GM23338 (cell line): Measurements from ENCODE around the gene PROSER2. TPM values are rescaled to one million over a fixed set of nuclear protein-coding genes. Genes with fewer than 3 reads are reported as not detected.
A peak's percentile ranks its signal among the peaks of the same experiment; 100 is the strongest.

Experiments used
- ATAC-seq: fragments of 200-7000 bp; cut with Tn5 transposase; 3 replicates; pipeline ENCODE4 v1.9.1; 2020
- DNase-seq: peaks from one replicate; pipeline ENCODE4 v3.0.0-alpha.2; 2015; ENCODE audit warnings: low spot score
- H2AFZ ChIP-seq: fragments of 200-600 bp; sonication (generic); 2 replicates; pipeline ENCODE4 v1.8.0; 2016; ENCODE audit warnings: antibody characterized with exemption, mild to moderate bottlenecking, moderate library complexity
- H3F3A ChIP-seq: fragments of 200-600 bp; sonication (generic); replicated peaks from 2 replicates; pipeline ENCODE4 v1.8.0; 2017; ENCODE audit warnings: antibody characterized with exemption, mixed run types, low read depth
- H3K27ac ChIP-seq: fragments of 200-600 bp; sonication (generic); 2 replicates; pipeline ENCODE4 v1.6.1; 2016; ENCODE audit warnings: low read depth
- H3K27me3 ChIP-seq: fragments of 200-600 bp; sonication (generic); 2 replicates; pipeline ENCODE4 v1.8.0; 2016; ENCODE audit warnings: mild to moderate bottlenecking, mixed run types, moderate library complexity; ENCODE audit not compliant: insufficient read depth
- H3K36me3 ChIP-seq: fragments of 200-600 bp; sonication (generic); 2 replicates; pipeline ENCODE4 v1.8.0; 2016; ENCODE audit warnings: mild to moderate bottlenecking; ENCODE audit not compliant: insufficient read depth
- H3K4me1 ChIP-seq: fragments of 200-600 bp; sonication (generic); 2 replicates; pipeline ENCODE4 v1.8.0; 2016; ENCODE audit warnings: mild to moderate bottlenecking, moderate library complexity; ENCODE audit not compliant: insufficient read depth
- H3K4me2 ChIP-seq: fragments of 200-600 bp; sonication (generic); 2 replicates; pipeline ENCODE4 v1.7.1; 2017; ENCODE audit warnings: mixed run types
- H3K4me3 ChIP-seq: fragments of 200-600 bp; sonication (generic); 2 replicates; pipeline ENCODE4 v1.6.1; 2016; ENCODE audit warnings: mixed run types
- H3K79me2 ChIP-seq: fragments of 200-600 bp; sonication (generic); replicated peaks from 2 replicates; pipeline ENCODE4 v1.8.0; 2017; ENCODE audit warnings: mild to moderate bottlenecking; ENCODE audit not compliant: insufficient read depth
- H3K9me2 ChIP-seq: fragments of 200-600 bp; sonication (generic); 2 replicates; pipeline ENCODE4 v1.8.0; 2017; ENCODE audit not compliant: insufficient read depth
- H4K20me1 ChIP-seq: fragments of 200-600 bp; sonication (generic); replicated peaks from 2 replicates; pipeline ENCODE4 v1.8.0; 2017; ENCODE audit warnings: mild to moderate bottlenecking; ENCODE audit not compliant: insufficient read depth
- H3K27ac Mint-ChIP-seq: 2 replicates; pipeline ENCODE4 v1.8.0; 2020; ENCODE audit warnings: inconsistent platforms, mild to moderate bottlenecking, moderate library complexity, mixed read lengths
- H3K27me3 Mint-ChIP-seq: 3 replicates; pipeline ENCODE4 v1.8.0; 2022; ENCODE audit warnings: low read depth, mild to moderate bottlenecking, moderate library complexity, mixed read lengths, inconsistent platforms; ENCODE audit not compliant: insufficient read depth, poor library complexity
- H3K36me3 Mint-ChIP-seq: 3 replicates; pipeline ENCODE4 v1.8.0; 2021; ENCODE audit warnings: low read depth, mild to moderate bottlenecking, inconsistent platforms, moderate library complexity, mixed read lengths
- H3K4me1 Mint-ChIP-seq: 3 replicates; pipeline ENCODE4 v1.8.0; 2020; ENCODE audit warnings: mild to moderate bottlenecking, inconsistent platforms, mixed read lengths
- H3K4me3 Mint-ChIP-seq: 3 replicates; pipeline ENCODE4 v1.8.0; 2021; ENCODE audit warnings: moderate library complexity, mild to moderate bottlenecking, inconsistent platforms, mixed read lengths
- H3K9me3 Mint-ChIP-seq: 3 replicates; pipeline ENCODE4 v1.8.0; 2020; ENCODE audit warnings: moderate library complexity, mild to moderate bottlenecking, inconsistent platforms, mixed read lengths
- CREB1 ChIP-seq: fragments of 250-450 bp; sonication (Bioruptor Pico); IDR thresholded peaks from 2 replicates; pipeline ENCODE4 v1.5.0; 2020; ENCODE audit warnings: low read depth, mild to moderate bottlenecking, moderate library complexity
- EZH2 ChIP-seq: fragments of 200-600 bp; sonication (generic); IDR thresholded peaks from one replicate; pipeline ENCODE4 v1.8.0; 2017; ENCODE audit warnings: antibody characterized with exemption, mild to moderate bottlenecking, low read depth; ENCODE audit not compliant: unreplicated experiment
- EZH2phosphoT487 ChIP-seq: fragments of 200-600 bp; sonication (generic); IDR thresholded peaks from one replicate; pipeline ENCODE4 v1.8.1; 2018; ENCODE audit warnings: antibody characterized with exemption; ENCODE audit not compliant: unreplicated experiment
- JUNB ChIP-seq: IDR thresholded peaks from one replicate; pipeline ENCODE4 v1.6.1; 2016; ENCODE audit warnings: antibody characterized with exemption; ENCODE audit not compliant: unreplicated experiment
- NANOG ChIP-seq: IDR thresholded peaks from 2 replicates; pipeline ENCODE4 v1.6.1; 2016; ENCODE audit warnings: antibody characterized with exemption, borderline replicate concordance
- POLR2AphosphoS5 ChIP-seq: IDR thresholded peaks from 2 replicates; pipeline ENCODE4 v1.6.1; 2016; ENCODE audit warnings: antibody characterized with exemption, low read depth
- STAT1 ChIP-seq: IDR thresholded peaks from one replicate; pipeline ENCODE4 v1.6.1; 2016; ENCODE audit warnings: antibody characterized with exemption; ENCODE audit not compliant: unreplicated experiment
- ZNF114 ChIP-seq: fragments of 250-450 bp; sonication (Bioruptor Pico); IDR thresholded peaks from 2 replicates; pipeline ENCODE4 v1.5.0; 2020; ENCODE audit warnings: mild to moderate bottlenecking, moderate library complexity
- ZNF331 ChIP-seq: fragments of 250-450 bp; sonication (Bioruptor Pico); IDR thresholded peaks from 2 replicates; pipeline ENCODE4 v1.5.0; 2020; ENCODE audit warnings: low read depth, mild to moderate bottlenecking, moderate library complexity
- polyA plus RNA-seq: library from polyadenylated mRNA; unstranded; fragments of >200 nt; fragmentation: Nextera tagmentation; extraction: Ambion mirVana; gene quantifications from 2 replicates; pipeline ENCODE4 v1.2.1, GENCODE V29; 2016
- total RNA-seq: library from RNA; depleted of rRNA; stranded (reverse); fragments of >200 nt; shearing (Covaris generic); gene quantifications from 2 replicates; pipeline ENCODE4 v1.2.3, GENCODE V29; 2014
- TF ChIP-seq, protein P1 (sequence below): fragments of 250-450 bp; sonication (Bioruptor Pico); IDR thresholded peaks from 2 replicates; pipeline ENCODE4 v1.5.0; 2020; ENCODE audit warnings: mild to moderate bottlenecking, moderate library complexity
- TF ChIP-seq, protein P2 (sequence below): IDR thresholded peaks from 2 replicates; pipeline ENCODE4 v1.6.1; 2016; ENCODE audit warnings: antibody characterized with exemption
- TF ChIP-seq, protein P3 (sequence below): IDR thresholded peaks from one replicate; pipeline ENCODE4 v1.6.1; 2018; ENCODE audit warnings: antibody characterized with exemption; ENCODE audit not compliant: unreplicated experiment
- TF ChIP-seq, protein P4 (sequence below), 2 experiments: fragments of 200-600 bp in 1 of 2; sonication (generic) in 1 of 2; conservative IDR thresholded peaks; 2 replicates each; pipeline versions ENCODE4 v1.5.1 to v1.6.1; 2016 to 2017; ENCODE audit warnings: antibody characterized with exemption in 2 of 2, low read depth in 2 of 2, mild to moderate bottlenecking in 2 of 2, moderate library complexity in 1 of 2

Gene PROSER2
- total and polyA plus RNA-seq, 2 experiments from 2014 or later, result 4.2 to 10.8 TPM

DNA sequence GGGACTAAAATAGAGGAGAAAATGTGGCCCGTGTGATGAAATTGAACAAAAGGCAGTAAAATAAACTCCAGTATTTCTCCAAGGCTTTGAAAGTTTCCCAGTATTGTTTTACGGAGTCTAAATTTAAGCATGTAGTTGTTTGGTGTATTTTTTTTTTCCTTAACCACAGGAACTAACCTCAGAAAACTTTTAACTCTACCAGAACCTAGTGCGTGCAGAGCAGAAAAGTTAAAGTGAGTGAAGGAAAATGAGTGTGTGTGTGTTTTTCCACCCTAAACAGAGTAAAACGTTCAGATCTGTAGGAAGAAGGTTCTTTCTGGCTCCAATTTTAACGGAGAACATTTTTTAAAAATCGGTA lies 812 bp downstream of the PROSER2 start:
- Mint-ChIP-seq H3K36me3 (no peaks in the 10 kb centered on the region; the same call in 2 of the 3 replicates), H3K9me3 (no peaks in the 10 kb centered on the region), H3K4me1 (peaks cover 17% of the 10 kb centered on the region), H3K27ac (no peak overlapping the region), H3K4me3 (peak overlapping the region; percentile 85), H3K27me3 (peaks cover 8% of the 10 kb centered on the region)
- no peak overlapping the region for H3K27ac ChIP-seq
- TF ChIP-seq ZNF114 (CRISPR knock-in tag) (no peak), JUNB (no peak), NANOG (no peak), CREB1 (CRISPR knock-in tag) (no peak), EZH2 (no peak), EZH2phosphoT487 (no peak), STAT1 (no peak), ZNF331 (CRISPR knock-in tag) (no peak), POLR2AphosphoS5 (no peak)
- TF ChIP-seq, protein P1, sequence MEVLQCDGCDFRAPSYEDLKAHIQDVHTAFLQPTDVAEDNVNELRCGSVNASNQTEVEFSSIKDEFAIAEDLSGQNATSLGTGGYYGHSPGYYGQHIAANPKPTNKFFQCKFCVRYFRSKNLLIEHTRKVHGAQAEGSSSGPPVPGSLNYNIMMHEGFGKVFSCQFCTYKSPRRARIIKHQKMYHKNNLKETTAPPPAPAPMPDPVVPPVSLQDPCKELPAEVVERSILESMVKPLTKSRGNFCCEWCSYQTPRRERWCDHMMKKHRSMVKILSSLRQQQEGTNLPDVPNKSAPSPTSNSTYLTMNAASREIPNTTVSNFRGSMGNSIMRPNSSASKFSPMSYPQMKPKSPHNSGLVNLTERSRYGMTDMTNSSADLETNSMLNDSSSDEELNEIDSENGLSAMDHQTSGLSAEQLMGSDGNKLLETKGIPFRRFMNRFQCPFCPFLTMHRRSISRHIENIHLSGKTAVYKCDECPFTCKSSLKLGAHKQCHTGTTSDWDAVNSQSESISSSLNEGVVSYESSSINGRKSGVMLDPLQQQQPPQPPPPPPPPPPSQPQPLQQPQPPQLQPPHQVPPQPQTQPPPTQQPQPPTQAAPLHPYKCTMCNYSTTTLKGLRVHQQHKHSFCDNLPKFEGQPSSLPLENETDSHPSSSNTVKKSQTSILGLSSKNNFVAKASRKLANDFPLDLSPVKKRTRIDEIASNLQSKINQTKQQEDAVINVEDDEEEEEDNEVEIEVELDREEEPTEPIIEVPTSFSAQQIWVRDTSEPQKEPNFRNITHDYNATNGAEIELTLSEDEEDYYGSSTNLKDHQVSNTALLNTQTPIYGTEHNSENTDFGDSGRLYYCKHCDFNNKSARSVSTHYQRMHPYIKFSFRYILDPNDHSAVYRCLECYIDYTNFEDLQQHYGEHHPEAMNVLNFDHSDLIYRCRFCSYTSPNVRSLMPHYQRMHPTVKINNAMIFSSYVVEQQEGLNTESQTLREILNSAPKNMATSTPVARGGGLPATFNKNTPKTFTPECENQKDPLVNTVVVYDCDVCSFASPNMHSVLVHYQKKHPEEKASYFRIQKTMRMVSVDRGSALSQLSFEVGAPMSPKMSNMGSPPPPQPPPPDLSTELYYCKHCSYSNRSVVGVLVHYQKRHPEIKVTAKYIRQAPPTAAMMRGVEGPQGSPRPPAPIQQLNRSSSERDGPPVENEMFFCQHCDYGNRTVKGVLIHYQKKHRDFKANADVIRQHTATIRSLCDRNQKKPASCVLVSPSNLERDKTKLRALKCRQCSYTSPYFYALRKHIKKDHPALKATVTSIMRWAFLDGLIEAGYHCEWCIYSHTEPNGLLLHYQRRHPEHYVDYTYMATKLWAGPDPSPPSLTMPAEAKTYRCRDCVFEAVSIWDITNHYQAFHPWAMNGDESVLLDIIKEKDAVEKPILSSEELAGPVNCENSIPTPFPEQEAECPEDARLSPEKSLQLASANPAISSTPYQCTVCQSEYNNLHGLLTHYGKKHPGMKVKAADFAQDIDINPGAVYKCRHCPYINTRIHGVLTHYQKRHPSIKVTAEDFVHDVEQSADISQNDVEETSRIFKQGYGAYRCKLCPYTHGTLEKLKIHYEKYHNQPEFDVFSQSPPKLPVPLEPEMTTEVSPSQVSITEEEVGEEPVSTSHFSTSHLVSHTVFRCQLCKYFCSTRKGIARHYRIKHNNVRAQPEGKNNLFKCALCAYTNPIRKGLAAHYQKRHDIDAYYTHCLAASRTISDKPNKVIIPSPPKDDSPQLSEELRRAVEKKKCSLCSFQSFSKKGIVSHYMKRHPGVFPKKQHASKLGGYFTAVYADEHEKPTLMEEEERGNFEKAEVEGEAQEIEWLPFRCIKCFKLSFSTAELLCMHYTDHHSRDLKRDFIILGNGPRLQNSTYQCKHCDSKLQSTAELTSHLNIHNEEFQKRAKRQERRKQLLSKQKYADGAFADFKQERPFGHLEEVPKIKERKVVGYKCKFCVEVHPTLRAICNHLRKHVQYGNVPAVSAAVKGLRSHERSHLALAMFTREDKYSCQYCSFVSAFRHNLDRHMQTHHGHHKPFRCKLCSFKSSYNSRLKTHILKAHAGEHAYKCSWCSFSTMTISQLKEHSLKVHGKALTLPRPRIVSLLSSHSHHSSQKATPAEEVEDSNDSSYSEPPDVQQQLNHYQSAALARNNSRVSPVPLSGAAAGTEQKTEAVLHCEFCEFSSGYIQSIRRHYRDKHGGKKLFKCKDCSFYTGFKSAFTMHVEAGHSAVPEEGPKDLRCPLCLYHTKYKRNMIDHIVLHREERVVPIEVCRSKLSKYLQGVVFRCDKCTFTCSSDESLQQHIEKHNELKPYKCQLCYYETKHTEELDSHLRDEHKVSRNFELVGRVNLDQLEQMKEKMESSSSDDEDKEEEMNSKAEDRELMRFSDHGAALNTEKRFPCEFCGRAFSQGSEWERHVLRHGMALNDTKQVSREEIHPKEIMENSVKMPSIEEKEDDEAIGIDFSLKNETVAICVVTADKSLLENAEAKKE (CRISPR knock-in tag), result no peak
- TF ChIP-seq, protein P2, sequence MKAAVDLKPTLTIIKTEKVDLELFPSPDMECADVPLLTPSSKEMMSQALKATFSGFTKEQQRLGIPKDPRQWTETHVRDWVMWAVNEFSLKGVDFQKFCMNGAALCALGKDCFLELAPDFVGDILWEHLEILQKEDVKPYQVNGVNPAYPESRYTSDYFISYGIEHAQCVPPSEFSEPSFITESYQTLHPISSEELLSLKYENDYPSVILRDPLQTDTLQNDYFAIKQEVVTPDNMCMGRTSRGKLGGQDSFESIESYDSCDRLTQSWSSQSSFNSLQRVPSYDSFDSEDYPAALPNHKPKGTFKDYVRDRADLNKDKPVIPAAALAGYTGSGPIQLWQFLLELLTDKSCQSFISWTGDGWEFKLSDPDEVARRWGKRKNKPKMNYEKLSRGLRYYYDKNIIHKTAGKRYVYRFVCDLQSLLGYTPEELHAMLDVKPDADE, result no peak
- TF ChIP-seq, protein P3, sequence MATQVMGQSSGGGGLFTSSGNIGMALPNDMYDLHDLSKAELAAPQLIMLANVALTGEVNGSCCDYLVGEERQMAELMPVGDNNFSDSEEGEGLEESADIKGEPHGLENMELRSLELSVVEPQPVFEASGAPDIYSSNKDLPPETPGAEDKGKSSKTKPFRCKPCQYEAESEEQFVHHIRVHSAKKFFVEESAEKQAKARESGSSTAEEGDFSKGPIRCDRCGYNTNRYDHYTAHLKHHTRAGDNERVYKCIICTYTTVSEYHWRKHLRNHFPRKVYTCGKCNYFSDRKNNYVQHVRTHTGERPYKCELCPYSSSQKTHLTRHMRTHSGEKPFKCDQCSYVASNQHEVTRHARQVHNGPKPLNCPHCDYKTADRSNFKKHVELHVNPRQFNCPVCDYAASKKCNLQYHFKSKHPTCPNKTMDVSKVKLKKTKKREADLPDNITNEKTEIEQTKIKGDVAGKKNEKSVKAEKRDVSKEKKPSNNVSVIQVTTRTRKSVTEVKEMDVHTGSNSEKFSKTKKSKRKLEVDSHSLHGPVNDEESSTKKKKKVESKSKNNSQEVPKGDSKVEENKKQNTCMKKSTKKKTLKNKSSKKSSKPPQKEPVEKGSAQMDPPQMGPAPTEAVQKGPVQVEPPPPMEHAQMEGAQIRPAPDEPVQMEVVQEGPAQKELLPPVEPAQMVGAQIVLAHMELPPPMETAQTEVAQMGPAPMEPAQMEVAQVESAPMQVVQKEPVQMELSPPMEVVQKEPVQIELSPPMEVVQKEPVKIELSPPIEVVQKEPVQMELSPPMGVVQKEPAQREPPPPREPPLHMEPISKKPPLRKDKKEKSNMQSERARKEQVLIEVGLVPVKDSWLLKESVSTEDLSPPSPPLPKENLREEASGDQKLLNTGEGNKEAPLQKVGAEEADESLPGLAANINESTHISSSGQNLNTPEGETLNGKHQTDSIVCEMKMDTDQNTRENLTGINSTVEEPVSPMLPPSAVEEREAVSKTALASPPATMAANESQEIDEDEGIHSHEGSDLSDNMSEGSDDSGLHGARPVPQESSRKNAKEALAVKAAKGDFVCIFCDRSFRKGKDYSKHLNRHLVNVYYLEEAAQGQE, result no peak
- TF ChIP-seq, protein P4, sequence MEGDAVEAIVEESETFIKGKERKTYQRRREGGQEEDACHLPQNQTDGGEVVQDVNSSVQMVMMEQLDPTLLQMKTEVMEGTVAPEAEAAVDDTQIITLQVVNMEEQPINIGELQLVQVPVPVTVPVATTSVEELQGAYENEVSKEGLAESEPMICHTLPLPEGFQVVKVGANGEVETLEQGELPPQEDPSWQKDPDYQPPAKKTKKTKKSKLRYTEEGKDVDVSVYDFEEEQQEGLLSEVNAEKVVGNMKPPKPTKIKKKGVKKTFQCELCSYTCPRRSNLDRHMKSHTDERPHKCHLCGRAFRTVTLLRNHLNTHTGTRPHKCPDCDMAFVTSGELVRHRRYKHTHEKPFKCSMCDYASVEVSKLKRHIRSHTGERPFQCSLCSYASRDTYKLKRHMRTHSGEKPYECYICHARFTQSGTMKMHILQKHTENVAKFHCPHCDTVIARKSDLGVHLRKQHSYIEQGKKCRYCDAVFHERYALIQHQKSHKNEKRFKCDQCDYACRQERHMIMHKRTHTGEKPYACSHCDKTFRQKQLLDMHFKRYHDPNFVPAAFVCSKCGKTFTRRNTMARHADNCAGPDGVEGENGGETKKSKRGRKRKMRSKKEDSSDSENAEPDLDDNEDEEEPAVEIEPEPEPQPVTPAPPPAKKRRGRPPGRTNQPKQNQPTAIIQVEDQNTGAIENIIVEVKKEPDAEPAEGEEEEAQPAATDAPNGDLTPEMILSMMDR (conservative IDR thresholded peaks at IDR 0.05; ENCODE audit: low read depth in 2 of 2), result no peak
- H3K9me2 ChIP-seq, result no peaks in the 10 kb centered on the region
- ATAC-seq (no peak), DNase-seq (no peak)
- no peaks in the 10 kb centered on the region for H3K36me3 ChIP-seq
- peaks cover 12% of the 10 kb centered on the region for H3K79me2 ChIP-seq
- peaks cover 15% of the 10 kb centered on the region for H3K27me3 ChIP-seq
- peaks cover 11% of the 10 kb centered on the region for H3K4me1 ChIP-seq
- H3F3A ChIP-seq, result peaks cover 6% of the 10 kb centered on the region; the same call in 1 of the 2 replicates
- H4K20me1 ChIP-seq, result no peaks in the 10 kb centered on the region; the same call in 1 of the 2 replicates
- peak overlapping the region; percentile 96 for H3K4me2 ChIP-seq
- H3K4me3 ChIP-seq, result peak overlapping the region; percentile 90
- peak overlapping the region; percentile 99 for H2AFZ ChIP-seq
